Measurements from ENCODE around the gene EZR.

- TF ChIP-seq CTCF (IDR thresholded peaks at IDR 0.05) (no peak), POLR2A (IDR thresholded peaks at IDR 0.05) (no peak)
Observed at GRCh38 chr6:158751921-158752320, 67.2 kb downstream of the EZR start.
